B cell (primary cell): Measurements from ENCODE around the gene DOCK8. TPM values are rescaled to one million over a fixed set of nuclear protein-coding genes. Genes with fewer than 3 reads are reported as not detected.
"Not testable (repeated sequence)": the region's sequence is repeated elsewhere in the genome, so short reads cannot be mapped to it uniquely, and the experiment has no call there.

ENCODE experiments used
- ATAC-seq: fragments of 200-7000 bp; cut with Tn5 transposase; one replicate; pipeline ENCODE4 v1.10.0; 2021; ENCODE audit warnings: low read depth, mild to moderate bottlenecking, moderate number of reproducible peaks, moderate library complexity
- CTCF ChIA-PET: fragments of 350-600 bp; sonication (Branson Sonifier 250); formaldehyde crosslinking; loops from one replicate; lab custom pipeline; 2021; ENCODE audit warnings: antibody characterized with exemption, inconsistent platforms; lab: Charles Lee
- POLR2A ChIA-PET: fragments of 350-600 bp; sonication (Branson Sonifier 250); formaldehyde crosslinking; loops from one replicate; lab custom pipeline; 2021; ENCODE audit warnings: antibody characterized with exemption; lab: Charles Lee
- DNase-seq: peaks from one replicate; pipeline ENCODE4 v3.0.0; 2013
- H2AFZ ChIP-seq: 2 replicates; pipeline ENCODE4 v1.6.1; 2012; ENCODE audit warnings: mild to moderate bottlenecking, low read depth, low read length; ENCODE audit not compliant: insufficient read depth, poor library complexity, severe bottlenecking
- H3K27ac ChIP-seq, 2 donors: 1 replicate in 1 of 2; 2 replicates in 1 of 2; pipeline ENCODE4 v1.5.1; 2012 to 2013; ENCODE audit warnings: low read length in 2 of 2, mild to moderate bottlenecking in 2 of 2, moderate library complexity in 1 of 2
- H3K27me3 ChIP-seq, 4 experiments: fragments of 200-600 bp in 1 of 4; sonication (generic) in 1 of 4; replicated peaks in 1 of 4; 1 replicate in 2 of 4; 2 replicates in 2 of 4; pipeline versions ENCODE4 v1.6.1 to v1.7.0; 2013 to 2016; ENCODE audit warnings: low read length in 3 of 4, mild to moderate bottlenecking in 2 of 4, mixed read lengths in 1 of 4, moderate library complexity in 1 of 4; ENCODE audit not compliant: insufficient read depth in 4 of 4, control insufficient read depth in 3 of 4; ENCODE audit errors: control extremely low read depth in 1 of 4
- H3K36me3 ChIP-seq, 2 experiments: replicated peaks in 1 of 2; 1 replicate in 1 of 2; 2 replicates in 1 of 2; pipeline versions ENCODE4 v1.6.1 to v1.7.1; 2013; ENCODE audit warnings: low read length in 1 of 2; ENCODE audit not compliant: insufficient read depth in 2 of 2, control insufficient read depth in 1 of 2; ENCODE audit errors: control extremely low read depth in 1 of 2, extremely low read depth in 1 of 2
- H3K4me1 ChIP-seq, 2 donors: fragments of 200-600 bp in 1 of 2; sonication (generic) in 1 of 2; 1 replicate in 1 of 2; 2 replicates in 1 of 2; pipeline versions ENCODE4 v1.5.1 to v1.6.1; 2013 to 2017; ENCODE audit warnings: low read length in 2 of 2; ENCODE audit not compliant: control insufficient read depth in 2 of 2, insufficient read depth in 2 of 2
- H3K4me2 ChIP-seq: replicated peaks from 2 replicates; pipeline ENCODE3; 2012; ENCODE audit warnings: mild to moderate bottlenecking, low read depth, low read length; ENCODE audit not compliant: poor library complexity, severe bottlenecking
- H3K4me3 ChIP-seq, 5 experiments: fragments of 200-600 bp in 1 of 5; sonication (generic) in 1 of 5; 1 replicate in 3 of 5; 2 replicates in 2 of 5; pipeline versions ENCODE4 v1.5.1 to v1.7.0; 2011 to 2016; ENCODE audit warnings: low read length in 4 of 5, mild to moderate bottlenecking in 4 of 5, low read depth in 2 of 5, control low read depth in 1 of 5, moderate library complexity in 1 of 5; ENCODE audit not compliant: insufficient read depth in 1 of 5; ENCODE audit errors: control extremely low read depth in 1 of 5, extremely low read depth in 1 of 5
- H3K79me2 ChIP-seq: fragments of 200-600 bp; sonication (generic); one replicate; pipeline ENCODE4 v1.6.0; 2016; ENCODE audit warnings: low read length; ENCODE audit not compliant: control insufficient read depth, insufficient read depth
- H3K9ac ChIP-seq: fragments of 200-600 bp; sonication (generic); 2 replicates; pipeline ENCODE4 v1.6.1; 2017; ENCODE audit warnings: mild to moderate bottlenecking, low read length, moderate library complexity
- H3K9me3 ChIP-seq, 3 donors: one replicate each; pipeline versions ENCODE4 v1.6.1 to v1.7.1; 2013; ENCODE audit warnings: low read length in 2 of 3; ENCODE audit not compliant: control insufficient read depth in 2 of 3, insufficient read depth in 1 of 3; ENCODE audit errors: control extremely low read depth in 1 of 3
- H4K20me1 ChIP-seq: 2 replicates; pipeline ENCODE4 v1.6.0; 2012; ENCODE audit warnings: mild to moderate bottlenecking, low read length; ENCODE audit not compliant: insufficient read depth, control insufficient read depth, poor library complexity, severe bottlenecking
- H3K27ac Mint-ChIP-seq: one replicate; pipeline ENCODE4 v1.8.0; 2021; ENCODE audit warnings: mixed read lengths
- H3K27me3 Mint-ChIP-seq: one replicate; pipeline ENCODE4 v1.8.0; 2021; ENCODE audit warnings: mixed read lengths
- H3K4me1 Mint-ChIP-seq: one replicate; pipeline ENCODE4 v1.8.0; 2021; ENCODE audit warnings: mixed read lengths
- H3K4me3 Mint-ChIP-seq: one replicate; pipeline ENCODE4 v1.8.0; 2021; ENCODE audit warnings: mixed read lengths
- H3K9me3 Mint-ChIP-seq: one replicate; pipeline ENCODE4 v1.8.0; 2022; ENCODE audit warnings: mixed read lengths; ENCODE audit not compliant: insufficient read depth
- WGBS: methylation state at CpG from one replicate; pipeline ENCODE4 v1.1.5; 2013; ENCODE audit warnings: missing lambda C conversion rate; ENCODE audit not compliant: insufficient coverage; 5-methylcytosine and 5-hydroxymethylcytosine counted together
- intact Hi-C: fragments of 100-400 bp; cut with micrococcal nuclease; formaldehyde crosslinking; loops from one replicate; pipeline ENCODE4 v1.10.0; 2022
- polyA plus RNA-seq: library from polyadenylated mRNA; depleted of rRNA; stranded (reverse); fragments of >200 nt; gene quantifications from 2 replicates; pipeline ENCODE4 v1.2.3, GENCODE V29; 2012
- total RNA-seq, 2 donors: library from RNA; stranded (reverse); fragments of 120-200 nt in 1 of 2; gene quantifications; 1 replicate in 1 of 2; 2 replicates in 1 of 2; pipeline versions ENCODE4 v1.2.3 to v1.2.4, GENCODE V29; 2013 to 2022

Gene DOCK8
- total and polyA plus RNA-seq, 2 donors (not counting 1 experiment from before 2014, with no cell fraction given) = 47.6 to 288 TPM

DNA sequence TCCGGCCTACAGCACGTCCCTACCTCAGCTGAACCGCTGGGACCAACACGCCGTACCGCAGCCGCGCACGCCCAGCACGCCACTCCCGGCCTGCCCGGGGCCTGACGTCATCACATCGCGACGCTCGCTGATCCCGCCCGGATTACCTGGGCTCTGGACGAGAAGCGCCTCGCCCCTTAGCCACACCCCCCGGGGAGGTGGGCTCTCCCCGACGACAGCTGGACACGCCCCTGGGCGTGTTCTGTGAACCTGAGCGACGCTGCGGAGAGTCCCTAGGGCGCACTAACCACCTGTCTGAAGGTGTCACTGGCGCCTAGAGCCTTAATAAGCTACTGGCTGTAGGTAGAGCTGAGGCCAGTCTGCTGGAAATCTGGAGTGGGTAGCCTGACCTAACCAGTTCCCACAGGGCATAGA is 35.7 kb upstream of the DOCK8 start, which contains the start of gene ZNG1A:
Gene ZNG1A, minus strand, starts transcription at position 87 of the 414 bp plus-strand sequence. CDS start 87 bp downstream, outside the sequence.
- H3K79me2 ChIP-seq, H3K27me3 ChIP-seq, H3K36me3 ChIP-seq, H3K9ac ChIP-seq, H3K9me3 ChIP-seq, H4K20me1 ChIP-seq, H3K9me3 Mint-ChIP-seq, H3K27me3 Mint-ChIP-seq, H3K4me1 ChIP-seq, H2AFZ ChIP-seq, H3K4me2 ChIP-seq, POLR2A ChIA-PET, CTCF ChIA-PET: not testable (repeated sequence)
- no CpG with 5 or more reads among the region's 32 CpGs for WGBS
- intact Hi-C loops = loop anchor here (5.0 kb wide), 2 partner anchors 93 to 128 kb away; no protein-coding TSS in a partner anchor
- ATAC-seq = peak; percentile 39
- Histone ChIP-seq H3K27ac (peak within 1 kb of the TSS; percentile 47 to 49), H3K4me3 (peak within 1 kb of the TSS in 3 of 5 experiments; percentile 21 to 37 (median 34))
- peak within 1 kb of the TSS; percentile 90 for H3K4me3 Mint-ChIP-seq
- peak; percentile 87 for DNase-seq
- H3K4me1 Mint-ChIP-seq = peaks cover 15% of the 10 kb centered on the region
- peak within 1 kb of the TSS; percentile 89 for H3K27ac Mint-ChIP-seq

DNA sequence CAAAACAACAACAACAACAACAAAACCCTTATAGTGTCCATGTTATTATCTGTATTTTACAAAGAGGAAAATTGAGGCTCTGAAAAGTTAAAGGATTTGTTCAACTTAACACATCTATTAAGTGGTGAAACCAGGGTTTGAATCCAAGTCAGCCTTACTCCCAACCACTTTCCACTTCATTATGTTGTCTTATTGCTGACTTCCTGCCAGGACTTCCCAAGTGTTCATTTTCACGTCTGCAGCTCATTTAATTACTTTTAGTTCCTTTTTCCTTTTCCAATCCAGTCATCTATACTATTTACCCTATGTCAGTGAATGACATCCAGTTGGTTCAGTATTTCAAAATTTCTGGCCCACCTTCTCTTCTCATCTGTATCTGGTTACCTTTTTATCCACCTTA is 15.1 kb upstream of the DOCK8 start:
- DNase-seq, ATAC-seq, POLR2A ChIA-PET, H3K4me3 ChIP-seq, H3K9me3 ChIP-seq, H4K20me1 ChIP-seq, H3K36me3 ChIP-seq, H3K4me1 ChIP-seq, H3K4me3 Mint-ChIP-seq, H3K4me2 ChIP-seq, H3K4me1 Mint-ChIP-seq, H3K79me2 ChIP-seq, H3K27ac Mint-ChIP-seq, H3K27me3 Mint-ChIP-seq, H2AFZ ChIP-seq, H3K27me3 ChIP-seq, intact Hi-C loops, H3K27ac ChIP-seq, H3K9me3 Mint-ChIP-seq, H3K9ac ChIP-seq, CTCF ChIA-PET: not testable (repeated sequence)
- WGBS = no CpG with 5 or more reads among the region's 1 CpG
